Pancreas (tissue), 10 donors: Measurements from ENCODE around the gene MELTF. TPM values are rescaled to one million over a fixed set of nuclear protein-coding genes. Genes with fewer than 3 reads are reported as not detected.

Experiments used
- ATAC-seq, 4 donors: fragments of 200-7000 bp; cut with Tn5 transposase; one replicate each; pipeline versions ENCODE4 v1.8.0 to v1.9.1; 2020; ENCODE audit warnings: mild to moderate bottlenecking in 4 of 4, moderate library complexity in 4 of 4
- DNase-seq, 6 donors: peaks; one replicate each; pipeline ENCODE4 v3.0.0-alpha.2; 2020
- FAIRE-seq: peaks from 2 replicates; lab custom pipeline; 2012; peaks lifted over from hg19 to GRCh38; lab: Jason Lieb, UNC
- H3K27ac ChIP-seq, 4 donors: fragments of 200-600 bp; sonication (generic); 1 replicate in 3 of 4; 2 replicates in 1 of 4; pipeline versions ENCODE4 v1.5.0 to v1.8.0; 2020
- H3K27me3 ChIP-seq, 4 donors: fragments of 200-600 bp; one replicate each; pipeline ENCODE4 v1.8.0; 2021
- H3K36me3 ChIP-seq, 3 donors: fragments of 200-600 bp; sonication (generic) in 1 of 3; one replicate each; pipeline versions ENCODE4 v1.5.0 to v1.8.0; 2020 to 2021
- H3K4me1 ChIP-seq, 3 donors: fragments of 200-600 bp; one replicate each; pipeline ENCODE4 v1.8.0; 2021
- H3K4me3 ChIP-seq, 4 donors: fragments of 200-600 bp; sonication (generic) in 2 of 4; one replicate each; pipeline versions ENCODE4 v1.5.0 to v1.8.0; 2020 to 2021
- H3K9me3 ChIP-seq, 4 donors: fragments of 200-600 bp; one replicate each; pipeline ENCODE4 v1.8.0; 2021
- CTCF ChIP-seq, 4 donors: fragments of 200-600 bp; sonication (generic) in 3 of 4; IDR thresholded peaks; one replicate each; pipeline versions ENCODE4 v1.5.0 to v1.8.0; 2021; ENCODE audit warnings: antibody characterized with exemption in 4 of 4
- WGBS, 2 donors: extraction: QIAGEN DNeasy Blood & Tissue Kit; methylation state at CpG; one replicate each; pipeline ENCODE4 v1.1.7; 2013; 5-methylcytosine and 5-hydroxymethylcytosine counted together
- intact Hi-C, 3 donors: fragments of 100-400 bp; cut with DNase I; formaldehyde crosslinking; loops; one replicate each; pipeline versions ENCODE4 v1.11.1 to v1.14.2; 2022
- polyA plus RNA-seq, 2 donors: library from polyadenylated mRNA; stranded (reverse); fragments of 200-250 nt; gene quantifications; one replicate each; pipeline ENCODE4 v1.2.3, GENCODE V29; 2013
- total RNA-seq, 6 donors: library from RNA; stranded (reverse); fragmentation: NEBNext Ultra II Directional in 4 of 6; extraction: Animal tissue kit (Norgen Biotek cat#: 25700) in 4 of 6; gene quantifications; one replicate each; pipeline versions ENCODE4 v1.2.1 to v1.2.4, GENCODE V29; 2021 to 2023
- donor health status: healthy with polysubstance abuse.
- donor health status: DM: no; HTN: no; CAD: no; lungs with moderate emphysema.
- donor health status: DM: no; HTN: no; CAD: no.
- donor health status: control.
- donor health status: control.
- donor health status: Bipolar disorder and iron deficiency.
- donor health status: DM: yes; HTN: yes; CAD: no.
- donor health status: DM: no; HTN: no; CAD: no.
- donor health status: DM: no; HTN: no; CAD: no.
- donor health status: DM: yes; HTN: yes; CAD: no.

The MELTF gene
- total and polyA plus RNA-seq, 8 donors = 2.9 to 21.7 (median 6.8) TPM

DNA sequence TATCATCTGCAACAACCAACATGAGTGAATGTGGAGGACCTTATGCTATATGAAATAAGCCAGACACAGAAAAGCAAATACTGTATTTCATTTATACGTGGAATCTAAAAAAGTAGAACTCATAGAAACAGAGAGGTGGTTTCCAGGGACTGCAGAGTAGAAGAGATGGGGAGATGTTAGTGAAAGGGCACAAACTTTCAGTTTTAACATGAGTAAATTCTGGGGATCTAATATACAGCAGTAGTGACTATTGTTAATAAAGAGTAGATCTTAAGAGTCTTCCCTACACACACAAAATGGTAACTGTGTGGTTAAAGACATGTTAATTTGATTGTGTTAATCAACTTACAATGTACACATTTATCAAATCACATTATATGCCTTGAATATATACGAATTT lies 20.9 kb upstream of the MELTF start:
- H3K4me3 ChIP-seq = no peak overlapping the region
- no peaks in the 10 kb centered on the region for H3K4me1 ChIP-seq
- H3K9me3 ChIP-seq = no peaks in the 10 kb centered on the region
- ATAC-seq (no peak), DNase-seq (no peak), FAIRE-seq (no peak)
- no peaks in the 10 kb centered on the region for H3K27me3 ChIP-seq
- peaks cover 0 to 16% (median 0%) of the 10 kb centered on the region in 3 donors for H3K36me3 ChIP-seq
- intact Hi-C loops = no loop called here
- 84 to 95% methylated on average over 2 of the region's 2 CpGs for WGBS, 2 donors
- H3K27ac ChIP-seq = no peak overlapping the region
- no peak for TF ChIP-seq CTCF (IDR thresholded peaks at IDR 0.05)

DNA sequence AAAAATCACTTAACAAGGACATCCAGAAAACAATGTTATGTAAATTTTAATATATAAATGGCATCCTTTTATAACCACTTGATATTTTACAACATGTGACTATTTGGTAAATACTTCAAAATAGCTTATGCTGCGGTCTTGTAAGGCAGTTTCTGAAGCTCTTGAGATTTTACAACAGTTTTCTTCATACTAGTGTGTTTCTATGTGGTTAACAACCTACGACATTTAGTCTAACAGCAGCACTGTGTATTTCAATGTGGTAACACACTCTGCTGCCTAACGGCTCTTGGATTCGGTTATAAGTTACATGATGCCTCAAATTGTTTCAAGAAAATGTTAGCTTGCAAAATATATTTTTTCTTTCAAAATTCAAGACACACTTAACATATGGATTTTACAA lies 12.9 kb upstream of the MELTF start:
- Histone ChIP-seq H3K27ac (no peak overlapping the region), H3K4me1 (no peaks in the 10 kb centered on the region), H3K36me3 (peaks cover 0 to 7% (median 0%) of the 10 kb centered on the region in 3 donors), H3K27me3 (no peaks in the 10 kb centered on the region), H3K4me3 (no peak overlapping the region), H3K9me3 (no peaks in the 10 kb centered on the region)
- no peak for ATAC-seq
- no peak for TF ChIP-seq CTCF (IDR thresholded peaks at IDR 0.05)
- FAIRE-seq = no peak
- DNase-seq = no peak
- WGBS, 2 donors = 96 to 97% methylated on average over 4 of the region's 4 CpGs
- intact Hi-C loops = no loop called here

GRCh38 chr3:197041875-197042488 lies 12.4 kb upstream of the MELTF start:
- Histone ChIP-seq H3K4me3 (no peak overlapping the region), H3K27me3 (no peaks in the 10 kb centered on the region), H3K27ac (no peak overlapping the region), H3K4me1 (no peaks in the 10 kb centered on the region), H3K36me3 (peaks cover 0 to 7% (median 0%) of the 10 kb centered on the region in 3 donors), H3K9me3 (no peaks in the 10 kb centered on the region)
- intact Hi-C loops = no loop called here
- WGBS, 2 donors = 89 to 95% methylated on average over 6 of the region's 6 CpGs
- ATAC-seq (no peak), DNase-seq (no peak), FAIRE-seq (no peak)
- TF ChIP-seq CTCF (IDR thresholded peaks at IDR 0.05) = no peak

GRCh38 chr3:197040658-197041057 lies 11.0 kb upstream of the MELTF start:
- Histone ChIP-seq H3K4me1 (no peaks in the 10 kb centered on the region), H3K27me3 (no peaks in the 10 kb centered on the region), H3K9me3 (no peaks in the 10 kb centered on the region), H3K36me3 (peaks cover 0 to 7% (median 0%) of the 10 kb centered on the region in 3 donors), H3K27ac (no peak overlapping the region), H3K4me3 (no peak overlapping the region)
- ATAC-seq (no peak), DNase-seq (no peak), FAIRE-seq (no peak)
- intact Hi-C loops = no loop called here
- WGBS, 2 donors = 67 to 72% methylated on average over 4 of the region's 4 CpGs
- no peak for TF ChIP-seq CTCF (IDR thresholded peaks at IDR 0.05)

DNA sequence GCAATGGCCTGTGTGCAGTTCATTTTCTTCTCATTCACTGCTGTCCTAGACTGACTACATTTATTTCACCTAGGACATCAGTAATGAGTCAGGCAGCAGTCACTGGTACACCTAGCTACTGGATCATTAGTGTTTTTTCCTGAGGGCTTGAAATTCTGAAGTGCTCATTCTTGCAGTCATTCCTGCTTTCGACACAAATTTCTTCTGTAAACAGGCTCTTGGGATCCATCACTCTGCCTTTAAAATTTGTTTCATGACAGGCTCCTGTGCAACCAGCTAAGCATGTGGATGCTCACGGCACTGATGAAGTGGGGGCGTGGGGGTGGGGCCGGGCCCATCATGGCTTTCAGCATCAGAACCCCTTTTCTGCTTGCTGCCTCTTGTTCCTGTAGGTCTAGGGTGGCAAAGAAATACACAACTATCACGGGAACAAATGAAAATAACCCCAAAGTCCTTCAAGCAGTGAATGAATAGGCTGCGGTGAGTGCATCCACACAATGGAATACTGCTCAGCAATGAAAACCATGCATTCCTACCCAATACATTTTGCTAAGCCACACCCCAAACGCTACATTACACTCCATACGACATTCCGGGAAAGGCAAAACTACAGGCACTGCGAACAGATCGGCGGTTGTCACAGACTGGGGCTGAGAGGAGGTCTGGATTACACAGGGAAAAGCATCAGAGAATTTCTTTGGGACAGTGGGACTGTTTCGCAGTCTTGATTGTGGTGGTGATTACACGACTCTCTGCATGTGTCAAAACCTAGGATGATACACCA lies 9.3 kb upstream of the MELTF start:
- no peak for TF ChIP-seq CTCF (IDR thresholded peaks at IDR 0.05)
- H3K27ac ChIP-seq = no peak overlapping the region
- H3K36me3 ChIP-seq = no peaks in the 10 kb centered on the region
- intact Hi-C loops = no loop called here
- H3K4me1 ChIP-seq = no peaks in the 10 kb centered on the region
- 82 to 89% methylated on average over 14 of the region's 14 CpGs for WGBS, 2 donors
- no peaks in the 10 kb centered on the region for H3K9me3 ChIP-seq
- ATAC-seq (no peak), DNase-seq (no peak), FAIRE-seq (no peak)
- no peak overlapping the region for H3K4me3 ChIP-seq
- H3K27me3 ChIP-seq = no peaks in the 10 kb centered on the region
